ENCODE measurements around the gene VSNL1. TPM values are rescaled to one million over a fixed set of nuclear protein-coding genes. Genes with fewer than 3 reads are reported as not detected.
"Not testable (repeated sequence)": the region's sequence is repeated elsewhere in the genome, so short reads cannot be mapped to it uniquely, and the experiment has no call there.

The VSNL1 gene
- total RNA-seq, 1 donor from 2014 or later, result not detected

DNA sequence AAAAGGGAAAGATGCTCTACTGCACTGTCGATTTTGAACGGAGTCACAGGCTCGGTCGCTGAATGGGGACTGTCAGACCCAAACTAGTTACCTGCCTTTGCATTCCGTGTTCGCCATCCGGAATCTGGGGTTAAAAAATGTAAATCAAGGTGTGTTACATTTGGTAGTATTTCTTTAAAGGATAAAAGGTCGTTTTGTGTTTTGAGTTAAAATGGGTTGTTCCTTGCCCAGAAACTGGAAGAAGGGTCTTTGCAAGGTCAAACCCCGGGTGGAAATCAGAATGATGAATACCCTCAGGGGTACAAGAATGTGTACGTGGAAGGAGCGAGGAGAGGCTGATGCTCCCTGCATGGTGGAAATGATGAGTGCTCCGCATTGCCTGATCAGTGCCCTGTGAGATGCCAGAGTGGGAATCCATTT, 1.0 kb downstream of the VSNL1 start:
- intact Hi-C loops (cut with micrococcal nuclease), result no loop called here

DNA sequence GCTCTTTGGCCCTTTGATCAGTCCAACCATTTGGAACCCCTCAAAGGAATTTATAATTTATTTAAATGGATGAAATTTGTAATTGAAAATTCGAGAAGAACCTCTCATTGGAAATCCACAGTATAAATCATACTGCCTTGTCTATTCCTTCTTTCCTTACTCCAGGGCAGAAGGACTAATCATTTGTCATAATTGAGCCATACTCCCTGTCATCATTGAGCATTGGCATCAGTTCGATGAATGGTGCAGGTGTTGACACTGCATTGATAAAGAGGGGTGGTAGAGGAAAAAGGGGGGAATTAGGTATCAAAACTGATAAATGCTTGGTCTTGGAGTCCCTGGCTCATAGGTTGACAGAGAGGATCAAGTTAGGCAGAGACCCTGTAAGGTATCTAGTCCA, 2.0 kb downstream of the VSNL1 start:
- intact Hi-C loops (cut with micrococcal nuclease), result no loop called here

DNA sequence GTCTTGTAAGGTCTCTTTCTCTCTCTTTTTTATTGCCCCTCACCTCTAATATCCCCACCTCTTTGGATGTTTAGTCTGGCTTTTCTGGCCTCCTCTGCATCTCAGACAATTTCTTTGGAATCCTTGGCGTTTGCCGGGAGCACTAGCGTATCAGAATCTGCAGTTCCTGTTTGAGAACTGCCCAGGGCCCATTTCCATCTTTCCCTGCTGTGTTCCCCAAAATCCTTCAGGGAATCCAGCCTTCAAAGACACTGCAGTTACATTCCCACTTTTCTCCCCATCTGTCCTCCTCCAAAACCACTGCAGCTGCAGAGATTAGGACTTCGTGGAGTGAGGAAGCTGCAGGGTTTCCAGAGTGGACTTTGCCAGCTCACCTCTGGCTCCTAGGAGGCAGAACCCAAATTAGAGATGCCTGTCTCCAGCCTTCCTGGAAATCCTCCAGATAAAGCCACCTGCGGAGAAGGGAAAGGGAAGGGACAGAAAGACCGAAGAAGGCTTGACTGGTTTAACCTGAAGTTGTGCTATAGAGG, 2.7 kb downstream of the VSNL1 start:
- intact Hi-C loops (cut with micrococcal nuclease), result no loop called here

DNA sequence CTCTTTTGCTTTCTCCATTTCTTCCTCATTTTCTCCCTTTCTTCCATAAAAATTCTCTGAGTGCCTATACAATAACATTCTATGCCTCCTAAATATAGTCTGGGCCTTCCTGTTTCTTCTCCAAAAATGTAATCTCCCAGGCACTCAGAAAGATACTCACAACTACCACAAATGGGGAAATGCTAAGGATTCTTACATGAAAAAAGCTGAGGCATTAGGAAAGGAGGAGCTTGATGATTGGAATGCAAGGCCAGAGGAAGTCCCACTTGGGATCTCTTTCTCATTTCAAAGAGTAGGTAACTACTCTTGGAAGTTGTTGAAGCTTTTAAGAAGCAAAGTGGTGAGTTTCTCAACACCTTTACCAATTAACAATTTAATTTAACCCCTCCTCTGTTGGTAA, 3.4 kb downstream of the VSNL1 start:
- intact Hi-C loops (cut with micrococcal nuclease), result no loop called here

DNA sequence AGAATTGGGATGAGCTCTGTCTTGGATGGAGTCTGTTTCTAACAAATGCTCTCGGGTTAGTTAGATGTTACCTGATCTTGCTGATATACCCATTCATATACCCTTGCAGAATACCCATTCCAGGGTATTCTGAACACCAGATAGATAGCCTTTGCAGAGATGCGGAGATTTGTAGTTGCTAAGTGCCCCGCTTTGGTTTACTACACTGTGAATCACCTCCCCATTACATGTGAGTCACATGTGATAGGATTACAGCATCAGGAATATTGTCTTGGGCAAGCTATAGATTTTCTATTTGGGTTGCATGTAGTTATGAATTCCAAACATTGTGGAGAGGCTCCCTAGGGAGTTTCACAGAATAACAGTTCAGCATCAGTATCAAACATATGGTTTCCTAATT, 3.8 kb downstream of the VSNL1 start:
- intact Hi-C loops (cut with micrococcal nuclease), result no loop called here

DNA sequence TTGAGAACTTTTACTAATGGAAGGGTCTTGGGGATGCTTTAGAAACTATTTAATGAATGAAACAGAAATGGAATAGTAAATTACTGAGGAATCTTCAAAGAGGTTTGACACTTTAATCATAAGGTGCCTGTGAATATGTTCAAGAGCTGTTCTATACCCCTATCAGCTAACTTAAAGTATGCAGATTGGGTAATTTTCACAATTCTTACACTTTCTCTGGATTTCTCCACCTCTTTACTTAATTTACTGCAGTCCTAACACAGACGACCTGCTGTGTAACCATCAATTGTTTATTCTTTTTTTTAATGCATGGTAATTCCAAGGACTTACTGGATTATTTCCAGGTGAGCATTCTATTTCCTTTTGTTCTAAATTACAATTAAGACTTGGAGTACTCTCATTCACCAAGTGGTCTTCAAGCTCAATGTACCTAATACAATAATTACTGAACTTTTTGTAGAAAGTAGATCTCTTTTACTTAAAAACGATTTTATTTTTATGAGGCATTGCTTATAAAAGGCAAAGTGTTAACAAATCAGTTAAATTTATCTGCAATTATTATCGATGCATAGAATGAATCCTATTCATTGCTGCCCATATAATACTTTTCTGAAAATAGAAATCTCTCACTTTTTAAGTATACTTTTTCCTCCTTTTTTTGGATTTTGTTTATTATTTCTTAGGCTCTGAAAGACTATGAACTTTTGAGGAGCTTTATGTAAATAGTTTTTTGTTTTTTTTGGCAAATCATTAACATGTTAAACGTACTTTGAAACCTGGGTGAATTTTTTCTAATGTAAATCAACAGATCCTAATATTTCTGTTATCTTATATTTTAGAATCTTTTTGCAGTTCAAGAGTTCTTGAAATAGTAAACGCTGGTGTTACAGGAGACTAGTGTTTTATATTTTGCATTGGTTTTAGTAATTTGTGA, 5.5 kb downstream of the VSNL1 start:
- intact Hi-C loops (cut with micrococcal nuclease), result no loop called here

DNA sequence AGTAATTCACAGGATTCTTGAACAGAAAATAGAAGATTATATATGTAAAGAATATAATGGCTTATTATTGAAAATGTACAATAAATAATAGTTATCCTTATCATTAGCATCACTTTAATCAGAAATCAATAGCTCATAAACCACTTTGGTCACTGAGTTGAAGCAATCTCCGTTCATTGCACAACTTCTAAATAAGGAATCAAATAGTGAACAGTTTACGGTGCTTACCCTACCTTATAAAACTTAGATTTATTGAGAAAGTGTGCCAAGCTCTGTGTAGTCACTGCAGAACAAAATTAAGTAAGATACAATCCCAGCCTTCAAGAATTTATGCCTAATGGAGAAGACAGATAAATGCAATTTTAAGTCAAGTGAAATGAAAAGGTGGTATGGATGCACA, 6.7 kb downstream of the VSNL1 start:
- intact Hi-C loops (cut with micrococcal nuclease), result no loop called here

DNA sequence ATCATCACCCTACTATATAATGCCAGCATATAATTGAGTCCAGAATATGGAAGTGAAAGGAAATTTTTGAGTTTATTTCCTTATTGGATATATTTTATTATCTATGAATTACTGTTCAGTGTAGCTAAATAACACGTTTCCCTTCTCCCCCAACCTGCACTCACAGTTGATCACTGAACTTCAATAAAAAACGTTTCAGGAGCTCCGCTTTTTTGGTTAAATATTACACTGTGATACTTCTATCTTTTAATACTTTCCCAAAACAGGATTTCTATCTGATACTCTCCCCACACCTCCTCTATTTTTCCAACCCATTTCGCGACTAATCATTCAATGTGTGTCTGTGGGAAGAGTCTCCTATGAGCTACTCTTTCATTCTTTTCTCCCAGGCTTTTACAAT, 7.2 kb downstream of the VSNL1 start:
- intact Hi-C loops (cut with micrococcal nuclease), result no loop called here

DNA sequence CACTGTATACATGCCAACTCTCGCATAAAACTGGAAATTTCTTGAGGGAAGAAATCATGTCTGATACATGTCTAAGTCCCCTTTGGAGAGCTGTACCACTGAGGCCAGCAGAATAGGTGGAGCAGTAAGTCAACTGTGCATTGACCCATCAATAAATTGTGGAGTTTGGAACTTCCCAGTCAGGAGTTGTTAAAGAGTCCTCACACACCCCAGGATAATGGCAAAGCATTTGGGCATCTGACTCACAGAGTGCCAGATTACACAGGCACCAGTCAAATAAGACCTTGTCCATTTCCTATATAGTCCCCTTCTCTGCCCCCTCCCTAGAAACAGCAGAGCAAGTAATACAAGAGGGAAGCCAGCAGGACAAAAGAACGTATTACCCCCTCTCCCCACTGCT, 10.4 kb downstream of the VSNL1 start:
- intact Hi-C loops (cut with micrococcal nuclease), result no loop called here

DNA sequence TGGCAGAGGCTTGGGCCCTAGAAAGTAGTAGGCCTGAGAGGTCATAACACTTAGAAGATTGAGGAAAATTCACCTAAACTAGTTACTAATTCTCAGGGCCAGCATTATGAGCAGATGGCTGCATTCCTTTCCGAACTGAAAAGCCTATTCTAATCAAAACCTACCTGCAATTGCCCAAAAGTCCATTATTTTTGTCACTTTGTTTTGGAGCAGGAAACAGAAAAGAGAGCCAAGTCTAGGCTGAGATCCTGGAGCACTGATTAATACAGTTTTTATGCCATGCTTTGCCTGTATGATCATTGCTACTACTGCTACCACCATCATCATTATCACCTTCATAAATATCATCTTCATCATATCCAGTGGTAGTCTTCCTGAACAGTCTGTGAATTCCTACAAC, 14.7 kb downstream of the VSNL1 start:
- intact Hi-C loops (cut with micrococcal nuclease), result no loop called here

DNA sequence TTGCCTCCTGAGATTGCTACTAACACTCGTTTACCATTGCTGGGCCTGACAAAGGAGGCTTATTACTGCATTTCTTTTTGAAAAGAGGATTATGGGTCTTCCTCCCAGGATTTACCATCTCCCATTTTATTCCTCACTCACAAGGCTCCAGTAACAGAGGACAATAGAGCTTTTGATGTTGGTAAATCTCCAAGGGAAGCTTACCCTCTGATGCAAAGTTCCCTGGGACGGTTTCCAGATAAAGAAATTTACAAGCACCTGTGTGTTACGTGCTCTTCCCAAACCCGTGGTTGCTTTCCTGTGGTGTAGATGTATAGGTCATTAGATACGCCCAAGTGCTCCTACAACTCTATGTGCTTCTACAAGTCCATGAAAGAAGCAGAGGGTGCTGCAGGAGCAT, 17.1 kb downstream of the VSNL1 start:
- intact Hi-C loops (cut with micrococcal nuclease), result no loop called here

DNA sequence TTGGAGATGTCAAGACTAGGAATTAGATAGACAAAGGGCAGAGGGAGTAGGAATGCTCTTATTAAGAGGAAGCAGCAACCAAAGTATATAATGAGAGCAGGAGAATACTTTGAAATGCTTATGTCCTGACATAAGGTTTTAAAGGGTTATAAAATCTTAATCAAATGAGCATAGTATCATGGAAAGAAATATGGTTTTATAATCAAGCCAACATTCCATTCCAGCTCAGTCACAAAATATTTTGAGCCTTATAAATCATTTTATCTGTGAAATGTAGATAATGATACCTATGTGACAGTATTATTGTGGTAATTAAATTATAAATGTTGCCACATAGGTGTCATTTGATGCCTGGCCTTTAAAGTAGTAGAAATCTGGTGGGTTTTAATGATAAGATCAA, 17.6 kb downstream of the VSNL1 start:
- intact Hi-C loops (cut with micrococcal nuclease), result no loop called here

DNA sequence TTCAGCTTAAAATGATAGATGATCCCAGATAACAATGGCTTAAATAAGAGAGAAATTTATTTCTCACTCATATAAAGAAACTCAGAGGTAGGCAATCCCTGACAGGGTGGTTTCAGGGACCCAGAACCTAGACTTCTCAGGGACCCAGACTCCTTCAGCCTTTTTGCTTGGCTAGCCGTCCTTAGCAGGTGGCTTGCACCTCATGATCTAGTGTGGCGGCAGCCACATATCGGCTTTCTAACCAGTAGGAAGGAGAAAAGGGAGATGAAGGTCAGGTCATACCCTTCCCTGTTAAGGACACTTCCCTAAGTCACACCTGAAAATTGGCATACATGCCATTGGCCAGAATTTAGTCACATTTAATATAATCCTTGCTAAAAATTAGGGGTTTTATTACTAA, 18.4 kb downstream of the VSNL1 start:
- intact Hi-C loops (cut with micrococcal nuclease), result no loop called here

DNA sequence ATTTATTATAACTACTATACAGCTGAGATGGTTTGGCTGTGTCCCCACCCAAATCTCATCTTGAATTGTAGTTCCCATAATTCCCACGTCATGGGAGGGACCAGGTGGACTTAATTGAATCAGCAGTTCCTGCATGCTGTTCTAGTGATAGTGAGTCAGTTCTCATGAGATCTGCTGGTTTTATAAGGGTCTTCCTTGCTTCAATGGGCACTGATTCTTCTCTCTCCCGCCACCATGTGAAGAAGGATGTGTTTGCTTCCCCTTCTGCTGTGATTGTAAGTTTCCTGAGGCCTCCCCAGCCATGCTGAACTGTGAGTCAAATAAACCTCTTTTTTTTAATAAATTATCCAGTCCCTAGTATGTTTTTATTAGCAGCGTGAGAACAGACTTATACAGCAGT, 25.2 kb downstream of the VSNL1 start:
- intact Hi-C loops (cut with micrococcal nuclease), result not testable (repeated sequence)

DNA sequence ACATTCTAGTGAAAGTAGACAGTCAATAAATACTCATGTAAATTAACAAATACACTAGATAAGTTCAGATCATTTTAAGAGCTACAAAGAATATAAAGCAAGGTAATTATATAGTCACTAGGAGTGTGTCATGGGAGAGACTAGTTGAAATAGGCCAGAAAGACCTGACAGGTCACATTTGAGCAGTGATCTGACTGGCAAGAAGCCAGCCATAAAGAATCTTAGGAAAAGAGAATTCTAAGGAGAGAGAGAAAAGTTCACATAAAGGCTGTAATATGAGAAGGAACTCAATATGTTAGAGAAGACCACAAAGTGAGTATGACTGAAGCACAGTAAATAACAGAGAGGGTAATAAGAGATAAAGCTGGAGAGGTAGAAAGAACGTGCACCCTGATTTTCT, 31.2 kb downstream of the VSNL1 start:
- intact Hi-C loops (cut with micrococcal nuclease), result no loop called here

DNA sequence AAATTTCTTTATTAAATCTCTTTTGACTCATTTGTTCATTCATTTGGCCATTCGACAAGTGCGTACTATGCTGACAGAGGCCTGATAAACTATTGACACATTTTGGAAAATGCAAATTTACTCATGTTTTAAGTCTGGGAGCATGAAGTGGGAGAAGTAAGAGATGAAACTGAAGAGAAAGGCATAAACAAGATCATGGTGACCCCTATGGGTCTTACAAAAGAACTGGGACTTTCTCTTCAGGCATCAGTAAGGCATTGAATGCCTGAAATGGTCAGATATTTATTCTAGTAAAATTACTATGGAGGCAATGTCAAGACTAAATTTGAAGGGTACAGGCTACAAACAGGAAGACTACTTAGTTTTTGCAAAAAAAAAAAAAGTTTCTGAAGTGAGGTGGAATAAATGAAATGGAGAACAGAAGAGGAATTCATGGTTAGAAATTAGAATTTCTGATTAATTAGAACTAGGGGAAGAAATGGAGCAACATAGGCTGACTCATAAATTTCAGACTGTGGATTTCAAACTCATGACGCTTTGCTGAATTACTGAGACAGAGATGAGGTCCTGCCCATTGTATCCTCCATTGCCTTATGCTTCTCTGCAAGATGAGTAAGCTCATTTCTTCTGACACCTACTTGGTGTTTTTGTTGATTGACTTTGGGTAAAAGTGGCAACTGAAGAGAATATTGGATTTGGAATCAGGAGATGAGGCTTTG, 32.7 kb downstream of the VSNL1 start:
- intact Hi-C loops (cut with micrococcal nuclease), result no loop called here

DNA sequence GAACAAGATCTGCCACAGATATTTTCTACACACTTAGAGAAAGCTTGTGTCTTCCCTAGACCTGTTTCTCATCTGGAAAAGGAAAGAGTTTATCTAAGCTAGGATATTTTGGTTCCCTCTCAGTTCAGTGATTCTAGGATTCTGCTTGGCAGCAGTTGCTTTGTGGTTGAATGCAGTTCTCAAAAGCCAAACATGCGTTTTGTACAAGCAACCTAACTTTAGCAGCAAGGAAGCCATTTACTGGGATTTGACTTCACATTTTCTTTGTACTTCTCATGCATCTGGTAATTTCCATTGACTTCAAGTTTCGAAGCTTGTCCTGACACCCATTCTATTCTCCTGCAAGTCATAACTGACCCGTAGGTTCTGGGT, 33.3 kb downstream of the VSNL1 start:
- intact Hi-C loops (cut with micrococcal nuclease), result no loop called here

DNA sequence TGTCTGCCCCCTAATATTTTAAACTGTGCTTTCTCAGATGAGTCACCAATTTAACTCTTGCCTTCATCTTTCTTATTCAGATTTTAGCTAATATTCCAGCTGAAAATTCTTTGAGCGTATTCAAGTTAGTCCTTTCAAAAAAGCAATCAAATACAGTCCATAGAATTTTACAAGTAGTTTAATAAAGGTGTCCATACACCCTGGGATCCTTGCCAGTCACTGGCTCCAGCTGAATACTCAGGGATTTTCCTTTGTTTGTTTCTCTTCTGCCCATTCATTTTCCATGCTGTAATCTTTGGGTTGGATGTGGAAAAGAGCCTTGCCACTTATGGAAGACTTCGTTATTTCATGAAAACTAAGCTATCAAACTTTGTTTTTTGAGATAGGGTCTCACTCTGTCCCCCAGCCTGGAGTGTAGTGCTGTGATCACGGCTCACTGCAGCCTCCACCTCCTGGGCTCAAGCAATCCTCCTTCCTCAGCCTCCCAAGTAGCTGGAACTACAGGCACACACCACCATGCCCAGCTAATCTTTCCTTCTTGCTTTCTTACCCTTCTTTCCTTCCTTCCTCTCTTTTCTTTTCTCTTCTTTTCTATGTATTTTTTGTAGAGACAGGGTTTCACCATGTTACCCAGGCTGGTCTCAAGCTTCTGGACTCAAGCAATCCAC, 34.0 kb downstream of the VSNL1 start:
- intact Hi-C loops (cut with micrococcal nuclease), result no loop called here

DNA sequence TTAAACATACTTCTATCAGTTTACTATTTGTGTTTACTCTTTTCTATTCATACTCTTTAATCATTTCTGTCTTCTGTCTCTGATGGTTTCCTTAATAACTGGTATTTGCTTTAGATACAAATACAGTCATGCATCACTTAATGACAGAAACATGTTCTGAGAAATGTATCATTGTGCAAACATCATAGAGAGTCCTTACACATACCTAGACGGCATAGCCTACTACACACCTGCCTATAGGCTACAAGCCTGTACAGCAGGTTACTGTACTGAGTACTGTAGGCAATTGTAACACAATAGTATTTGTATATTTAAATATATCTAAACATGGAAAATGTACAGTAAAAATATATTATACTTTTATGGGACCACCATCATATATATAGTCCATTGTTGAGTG, 36.3 kb downstream of the VSNL1 start:
- intact Hi-C loops (cut with micrococcal nuclease), result no loop called here

DNA sequence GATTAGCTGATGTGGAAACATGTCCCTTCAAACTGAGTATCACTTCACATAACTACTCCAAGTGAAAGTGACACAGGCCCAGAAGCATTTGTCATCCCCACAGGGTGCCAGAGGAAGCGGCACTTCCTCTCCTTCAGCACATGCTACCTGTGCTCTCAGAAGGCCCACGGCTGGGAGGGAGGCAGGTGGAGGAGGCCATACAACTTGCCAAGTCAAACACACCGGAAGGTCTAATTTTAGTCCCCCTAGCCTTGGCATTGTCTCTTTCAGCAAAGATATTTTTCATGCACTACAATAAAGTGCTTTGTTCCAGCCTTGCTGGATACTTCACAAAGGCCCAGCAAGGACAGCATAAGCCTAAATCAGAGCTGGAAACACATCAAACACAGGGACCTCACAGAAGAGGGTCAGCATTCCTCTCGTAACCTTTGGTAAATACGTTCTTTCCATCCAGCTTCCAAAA, 38.0 kb downstream of the VSNL1 start:
- intact Hi-C loops (cut with micrococcal nuclease), result no loop called here

DNA sequence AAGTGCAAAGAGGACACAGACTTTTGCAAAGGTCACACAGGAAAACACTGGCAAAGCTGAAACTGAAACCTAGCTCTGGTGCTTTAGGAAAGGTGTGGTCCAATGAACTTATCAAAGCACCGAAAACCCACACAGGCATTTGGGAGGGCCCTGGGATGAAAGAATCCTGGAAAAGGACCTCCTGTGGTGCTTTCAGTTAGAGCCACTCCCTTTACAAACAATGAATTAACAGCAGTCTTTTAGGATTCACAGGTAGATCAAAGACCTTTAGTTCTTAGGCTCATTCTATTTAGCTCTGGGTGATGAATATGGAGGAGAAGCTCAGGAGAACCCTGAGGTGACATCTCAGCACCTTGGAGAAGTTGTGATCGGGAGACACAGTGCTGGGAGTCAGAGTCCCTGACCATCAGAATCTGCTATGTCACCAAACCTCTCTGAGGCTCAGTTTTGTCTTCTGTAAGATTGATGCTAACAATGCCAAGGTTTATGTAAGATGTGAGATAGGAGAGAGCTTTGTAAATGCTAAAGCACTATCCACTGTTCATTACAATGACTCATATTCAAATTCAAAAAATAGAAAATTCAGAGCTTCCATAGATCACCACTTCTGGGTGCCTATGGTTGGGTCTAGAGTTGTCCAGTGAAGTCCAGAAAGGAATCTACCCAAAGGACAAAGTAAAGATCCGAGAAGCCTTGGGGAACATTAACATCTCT, 39.3 kb downstream of the VSNL1 start:
- intact Hi-C loops (cut with micrococcal nuclease), result no loop called here

All from T-helper 2 cell treated with Interferon-gamma antibody and Interleukin-4, amounts not matched to agents 100 ng/mL and 5 ng/mL, for 36 hours (primary cell).